ENCODE data around the gene NOL3.

Gene NOL3

DNA sequence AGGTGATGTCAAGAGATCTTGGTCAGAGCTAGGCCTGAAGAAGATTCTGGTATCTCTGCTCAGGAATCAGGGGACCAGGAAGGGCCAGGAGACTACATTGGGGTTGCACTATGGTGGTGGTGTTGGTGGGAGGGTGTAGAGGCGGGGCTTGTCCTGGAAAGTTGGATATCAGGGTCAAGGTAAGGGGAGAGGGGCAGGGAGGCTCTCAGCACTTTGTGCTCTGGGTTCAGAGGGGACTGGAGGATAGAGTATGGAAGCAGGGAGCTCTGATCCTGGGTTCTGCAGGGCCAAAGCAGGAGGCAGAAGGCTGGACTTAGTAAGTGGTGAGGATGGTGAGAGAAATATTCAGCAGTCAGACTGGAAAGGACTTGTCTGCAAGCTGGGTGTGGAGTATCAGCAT is 3.0 kb downstream of the NOL3 start:
- no peak for DNase-seq

DNA sequence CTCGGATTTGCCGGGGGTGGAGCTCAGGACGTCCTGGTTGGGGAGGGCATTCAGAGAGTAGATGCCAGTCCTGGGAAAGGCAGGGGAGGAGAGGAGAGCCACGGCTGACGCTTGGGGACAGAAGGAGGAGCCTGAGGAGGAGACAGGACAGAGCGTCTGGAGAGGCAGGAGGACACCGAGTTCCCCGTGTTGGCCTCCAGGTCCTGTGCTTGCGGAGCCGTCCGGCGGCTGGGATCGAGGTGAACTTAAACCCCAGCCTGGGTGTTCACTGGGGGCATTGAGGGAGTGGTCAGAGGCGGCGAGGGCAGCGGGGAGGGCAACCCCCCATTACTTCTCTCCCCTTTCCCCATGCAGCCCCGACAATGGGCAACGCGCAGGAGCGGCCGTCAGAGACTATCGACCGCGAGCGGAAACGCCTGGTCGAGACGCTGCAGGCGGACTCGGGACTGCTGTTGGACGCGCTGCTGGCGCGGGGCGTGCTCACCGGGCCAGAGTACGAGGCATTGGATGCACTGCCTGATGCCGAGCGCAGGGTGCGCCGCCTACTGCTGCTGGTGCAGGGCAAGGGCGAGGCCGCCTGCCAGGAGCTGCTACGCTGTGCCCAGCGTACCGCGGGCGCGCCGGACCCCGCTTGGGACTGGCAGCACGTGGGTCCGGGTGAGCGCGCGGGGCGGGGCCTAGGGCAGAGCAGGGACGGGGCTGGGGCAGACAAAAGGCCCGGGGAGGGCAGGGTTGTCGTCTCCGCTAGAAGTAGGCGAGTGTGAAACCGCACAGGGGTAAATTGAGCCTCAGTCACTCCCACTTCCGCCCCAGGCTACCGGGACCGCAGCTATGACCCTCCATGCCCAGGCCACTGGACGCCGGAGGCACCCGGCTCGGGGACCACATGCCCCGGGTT is 3.7 kb downstream of the NOL3 start:
- peak; percentile 59 for DNase-seq

- DNase-seq = no peak
These were observed 4.4 kb downstream of the NOL3 start for GRCh38 chr16:67174706-67175231.

DNA sequence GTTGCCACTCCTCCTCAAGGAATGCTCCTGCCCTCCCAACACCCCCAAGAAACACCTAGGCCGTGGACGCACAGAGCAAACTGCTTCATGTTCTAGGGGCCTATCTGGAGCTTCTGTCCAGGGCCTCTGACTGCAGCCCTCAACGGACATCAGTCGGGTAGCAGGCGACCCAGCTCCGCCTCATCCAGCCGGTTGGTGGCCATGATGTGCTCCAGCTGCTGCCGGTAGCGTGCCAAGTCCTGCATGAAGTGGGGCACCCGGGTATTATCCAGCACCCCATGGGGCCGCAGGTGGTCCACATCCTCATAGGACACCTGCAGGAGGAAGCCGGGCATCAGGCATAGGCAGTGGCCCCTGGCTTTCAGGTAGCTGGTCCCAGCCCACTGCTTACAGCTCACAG is 6.3 kb downstream of the NOL3 start:
- no peak for DNase-seq

- no peak for DNase-seq
These were observed 7.7 kb downstream of the NOL3 start for GRCh38 chr16:67177743-67178699.

DNA sequence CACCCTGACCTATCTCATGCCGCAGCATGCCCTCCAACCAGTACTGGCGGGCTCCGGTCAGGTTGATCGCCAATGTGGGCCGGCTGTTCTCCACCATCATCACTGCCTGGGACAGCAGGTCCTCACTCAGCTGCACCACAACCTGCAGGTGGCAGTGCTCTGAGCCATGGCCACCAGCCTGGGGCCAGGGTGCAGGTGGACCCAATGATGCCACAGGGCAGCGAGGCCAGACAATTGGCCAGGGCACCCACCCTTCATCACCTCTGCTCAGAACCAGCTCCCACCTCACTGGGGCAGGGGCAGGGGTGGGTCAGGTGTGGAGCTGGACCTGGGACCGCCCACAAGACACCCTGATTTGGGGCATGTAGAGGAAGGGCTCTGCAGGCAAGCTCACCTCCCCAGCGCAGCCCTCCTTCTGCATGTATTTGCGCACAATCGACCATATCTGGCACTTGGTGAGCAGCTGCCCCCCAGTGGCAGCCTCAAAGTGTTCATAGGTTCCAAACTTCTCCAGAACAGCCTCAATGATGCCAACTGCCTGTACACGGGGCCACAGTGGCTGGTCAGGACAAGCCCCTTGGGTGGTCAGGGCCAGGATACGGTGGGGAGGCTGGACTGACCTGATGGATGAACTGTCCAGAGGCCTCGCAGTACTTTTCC is 9.2 kb downstream of the NOL3 start:
- no peak for DNase-seq

DNA sequence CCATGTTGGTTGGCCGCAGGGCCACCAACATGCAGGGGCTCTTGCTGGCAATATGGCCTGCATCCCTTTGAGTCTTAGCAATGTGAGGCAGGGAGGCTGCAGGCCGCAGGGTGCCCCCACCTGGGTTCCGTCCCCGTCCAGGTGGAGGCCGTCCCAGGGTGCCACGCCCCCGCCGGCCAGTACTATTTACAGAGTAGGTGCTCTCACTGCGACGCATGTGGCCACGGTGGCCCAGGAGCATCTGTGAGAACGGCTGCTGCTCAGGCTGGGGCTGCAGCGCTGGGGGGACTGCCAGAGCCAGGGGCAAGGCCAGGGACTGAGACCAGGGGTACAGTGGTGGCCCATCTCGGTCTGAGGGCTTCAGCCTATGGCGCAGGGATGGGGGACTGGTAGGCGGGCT is 9.8 kb downstream of the NOL3 start:
- no peak for DNase-seq

DNA sequence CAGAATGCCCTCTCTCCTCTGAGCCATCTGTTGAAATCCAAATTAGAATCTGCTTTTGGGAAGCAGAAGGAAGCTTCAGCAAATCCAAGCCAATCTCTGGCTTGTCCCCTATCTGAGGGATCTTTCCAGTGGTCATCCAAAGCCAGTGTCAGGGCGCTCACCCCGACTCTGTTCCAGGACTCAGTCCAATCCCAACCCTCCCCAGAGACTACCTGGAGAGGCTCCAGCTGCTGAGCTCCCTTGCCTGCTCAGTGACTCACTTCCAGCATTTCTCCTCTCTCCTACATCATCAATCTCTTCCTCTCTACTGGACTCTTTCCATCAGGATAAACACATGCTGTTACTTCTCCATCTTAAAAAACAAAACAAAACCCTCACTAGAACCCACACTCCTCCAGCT is 11.0 kb downstream of the NOL3 start:
- no peak for DNase-seq

GRCh38 chr16:67182288-67182687 is 11.9 kb downstream of the NOL3 start:
- no peak for DNase-seq

DNA sequence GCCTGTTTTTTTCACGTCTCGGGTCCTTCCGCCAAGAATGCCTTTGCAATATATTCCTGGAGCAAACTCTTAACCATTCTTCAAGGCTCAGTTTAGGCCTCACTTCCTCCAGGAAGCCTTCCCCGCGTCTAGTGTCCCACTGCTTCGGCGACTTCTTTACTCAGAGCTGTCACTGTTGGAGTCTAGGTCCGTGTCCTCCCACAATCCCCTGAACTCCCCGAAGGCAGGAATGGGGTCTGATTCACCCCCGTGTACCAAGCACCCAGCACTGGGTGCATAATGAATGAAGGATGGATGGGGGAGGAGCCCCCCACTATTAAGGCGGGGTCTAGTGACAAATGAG is 12.9 kb downstream of the NOL3 start:
- no peak for DNase-seq

DNA sequence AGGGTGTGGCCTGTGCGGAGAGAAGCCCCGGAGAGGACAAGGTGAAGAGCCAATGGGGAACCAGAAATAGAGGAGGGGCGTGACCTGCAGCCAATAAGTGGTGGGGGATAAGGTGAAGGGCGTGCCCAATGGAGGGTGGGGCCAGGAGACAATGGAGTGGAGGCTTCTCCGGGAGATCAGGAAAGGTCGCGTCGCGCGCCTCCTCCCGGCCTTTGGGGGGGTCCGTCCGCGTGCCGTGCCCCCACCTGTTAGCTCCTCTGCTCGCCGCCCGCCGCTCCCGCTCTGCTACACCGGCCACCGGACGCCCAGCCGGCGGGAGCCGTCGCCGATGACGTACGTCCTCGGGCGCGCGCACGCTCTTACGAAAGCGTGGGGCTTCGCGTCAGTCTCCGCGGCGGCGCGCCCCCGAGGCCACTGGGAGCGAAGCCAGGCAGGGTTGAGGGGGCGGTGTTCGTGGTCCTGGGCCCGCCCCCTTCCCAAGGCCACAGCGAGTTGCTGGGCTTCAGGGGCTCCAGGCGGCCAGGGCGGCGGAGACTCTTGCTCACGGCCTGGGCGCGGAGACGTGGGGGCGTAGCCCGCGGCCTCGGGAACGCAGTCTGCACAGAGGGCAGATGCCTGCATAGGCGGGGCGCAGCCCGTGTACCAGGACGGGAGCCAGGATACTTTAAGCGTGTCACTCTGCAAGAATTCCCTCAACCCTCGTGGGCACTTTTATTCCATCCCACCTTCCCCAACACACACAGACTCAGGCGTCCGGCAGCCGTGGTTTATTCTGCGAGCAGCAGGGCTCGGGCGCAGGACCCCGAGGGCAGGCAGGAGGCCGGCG is 13.5 kb downstream of the NOL3 start, which contains the start of gene MATCAP1:
TSS of gene MATCAP1 (minus strand) at position 337 of the 826 bp plus-strand sequence. CDS start 3,353 bp downstream, outside the sequence.
- DNase-seq = peak; percentile 91

DNA sequence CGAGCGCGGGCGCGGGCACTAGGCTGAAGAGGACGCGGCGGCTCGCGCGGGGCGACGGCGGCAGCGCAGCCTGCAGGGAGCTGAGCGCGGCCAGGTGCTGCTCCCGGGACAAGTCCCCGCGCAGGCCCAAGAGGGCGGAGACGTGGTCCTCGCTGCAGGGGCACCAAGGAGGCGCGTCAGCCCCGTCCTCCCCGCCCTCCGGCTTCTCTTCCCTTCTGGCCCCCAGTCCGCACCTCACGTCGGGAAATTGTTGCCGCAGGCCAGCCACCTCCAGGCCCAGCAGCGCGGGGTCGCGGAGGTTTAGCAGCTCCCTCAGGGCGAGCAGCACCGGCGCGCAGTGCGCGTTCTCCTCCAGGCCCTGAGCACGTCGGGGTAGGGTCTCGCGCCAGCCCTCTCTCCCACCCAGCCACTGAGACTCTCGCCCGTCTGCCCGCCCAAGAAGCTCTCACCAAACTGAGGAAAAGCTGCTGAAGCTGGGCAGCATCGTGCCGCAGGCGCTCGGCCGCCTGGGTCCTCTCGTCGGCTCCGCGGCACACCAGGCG is 14.2 kb downstream of the NOL3 start:
- no peak for DNase-seq

GRCh38 chr16:67184995-67185650 is 14.8 kb downstream of the NOL3 start:
- DNase-seq = peak; percentile 85

DNA sequence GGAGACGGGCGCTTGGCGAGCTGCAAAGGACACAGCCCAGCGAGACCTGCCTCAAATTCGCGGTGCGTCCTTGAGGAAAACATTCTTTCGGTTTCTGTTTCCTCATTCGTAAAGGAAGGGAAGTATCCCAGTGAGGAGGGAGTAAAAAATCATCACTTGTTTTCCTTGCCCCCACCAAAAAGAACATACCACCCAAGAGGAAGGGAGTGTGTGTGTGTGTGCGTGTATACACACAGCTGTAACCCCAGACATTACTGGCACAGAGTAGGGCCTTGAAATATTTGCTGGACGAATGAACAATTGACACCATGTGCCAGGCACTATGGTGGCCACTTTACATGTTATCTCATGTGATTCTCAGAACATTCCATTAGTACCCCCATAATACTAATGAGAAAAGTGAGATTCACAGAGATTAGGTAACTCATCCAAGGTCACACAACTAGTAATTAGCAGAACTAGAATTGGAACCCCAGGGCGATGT is 15.4 kb downstream of the NOL3 start:
- DNase-seq = no peak

DNA sequence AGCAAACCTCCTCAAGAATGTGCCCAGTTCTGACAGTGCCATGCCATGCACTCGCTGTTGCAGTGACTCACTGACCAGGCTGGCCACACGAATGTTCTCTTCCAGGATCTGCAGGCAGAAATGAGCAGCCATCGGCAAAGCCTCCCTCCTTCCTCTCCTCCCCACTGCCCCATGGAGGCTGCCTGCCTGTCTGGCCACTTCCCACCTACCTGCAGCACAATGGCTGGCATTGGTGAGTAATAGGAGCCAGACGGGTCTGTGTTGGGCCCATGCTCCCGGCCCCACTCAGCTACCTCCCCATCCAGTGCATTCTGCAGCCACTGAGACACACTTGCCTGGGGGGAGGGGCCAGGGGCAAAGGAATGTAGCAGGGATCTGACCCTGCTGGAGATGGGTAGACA is 16.2 kb downstream of the NOL3 start:
- DNase-seq = no peak

GRCh38 chr16:67187175-67187890 is 17.0 kb downstream of the NOL3 start:
- no peak for DNase-seq

DNA sequence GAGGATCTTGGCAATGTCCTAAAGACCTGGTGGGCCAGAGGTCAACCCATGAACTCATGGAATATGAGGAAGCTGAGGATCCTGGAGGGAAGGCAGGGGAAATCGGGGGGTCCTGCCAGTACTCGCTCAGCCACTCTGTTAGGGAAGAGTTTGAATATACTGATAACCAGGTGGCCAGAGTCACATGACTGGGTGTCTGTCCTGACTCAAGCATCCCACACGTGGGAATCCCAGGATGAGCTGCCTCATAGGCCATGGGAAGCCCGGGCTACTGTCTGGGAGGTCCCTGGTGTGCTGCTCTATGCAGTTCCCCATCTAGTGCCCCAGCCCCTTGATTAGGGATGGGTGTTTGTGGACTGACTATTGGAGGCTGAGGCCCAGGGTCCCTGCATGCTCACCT is 18.0 kb downstream of the NOL3 start:
- no peak for DNase-seq

DNA sequence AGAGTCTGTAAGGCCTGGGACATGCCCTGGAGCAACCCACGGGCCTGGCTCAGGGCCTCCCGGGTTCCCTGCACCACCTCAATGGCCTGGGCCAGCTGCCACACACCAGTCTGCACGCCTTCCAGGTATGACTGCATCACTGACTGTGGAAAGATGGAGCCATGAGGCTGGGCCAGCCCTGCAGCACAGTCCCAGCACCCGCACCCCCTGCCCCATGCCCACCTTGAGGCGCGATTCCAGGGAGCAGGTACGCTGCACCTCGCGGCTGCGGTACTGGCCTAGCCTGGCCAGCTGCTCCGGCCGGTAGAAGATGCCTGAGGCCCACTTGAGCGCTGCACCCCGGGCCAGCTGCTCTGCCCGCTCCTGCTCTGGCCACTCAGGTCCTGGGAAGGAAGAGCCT is 18.5 kb downstream of the NOL3 start:
- no peak for DNase-seq

DNA sequence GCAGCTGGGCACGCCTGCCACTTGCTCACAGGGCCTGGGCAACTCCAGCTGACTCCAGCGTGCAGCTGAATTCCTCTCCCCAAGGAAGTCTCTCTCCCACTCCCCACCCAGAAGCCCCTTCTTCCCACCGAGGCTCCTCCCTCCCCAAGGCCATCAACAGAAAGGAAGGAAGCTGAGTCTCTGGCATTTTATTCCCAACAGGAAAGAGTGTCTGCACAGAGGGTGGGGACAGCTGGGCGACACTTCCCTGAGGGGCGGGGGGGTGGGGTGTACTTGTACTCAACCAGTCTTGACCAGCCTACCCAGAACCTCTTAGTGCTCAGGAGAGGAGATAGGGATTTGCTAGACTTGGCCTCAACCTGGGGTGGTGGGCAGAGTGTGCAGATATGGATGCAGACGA is 19.7 kb downstream of the NOL3 start, which contains the start of gene EXOC3L1:
TSS of gene EXOC3L1 (minus strand) at position 96 of the 400 bp plus-strand sequence. CDS start 460 bp downstream, outside the sequence.
- DNase-seq = no peak
